Right lobe of liver (tissue), 6 donors: ENCODE results near the gene HPS1. TPM values are rescaled to one million over a fixed set of nuclear protein-coding genes. Genes with fewer than 3 reads are reported as not detected.

Experiments
- ATAC-seq, 4 donors: fragments of 200-7000 bp; cut with Tn5 transposase; one replicate each; pipeline ENCODE4 v1.9.1; 2020; ENCODE audit warnings: mild to moderate bottlenecking in 4 of 4, moderate library complexity in 4 of 4
- DNase-seq, 3 donors: peaks; one replicate each; pipeline ENCODE4 v3.0.0-alpha.2; 2020
- H3K27ac ChIP-seq, 3 donors: fragments of 200-600 bp; one replicate each; pipeline ENCODE4 v1.8.0; 2022
- H3K27me3 ChIP-seq, 2 donors: fragments of 200-600 bp; one replicate each; pipeline ENCODE4 v1.8.0; 2022
- H3K36me3 ChIP-seq, 4 donors: fragments of 200-600 bp; sonication (generic) in 1 of 4; one replicate each; pipeline versions ENCODE4 v1.5.1 to v1.8.0; 2017 to 2022; ENCODE audit warnings: control low read depth in 1 of 4
- H3K4me1 ChIP-seq, 4 donors: fragments of 200-600 bp; sonication (generic) in 1 of 4; one replicate each; pipeline versions ENCODE4 v1.5.1 to v1.8.0; 2017 to 2022; ENCODE audit warnings: control low read depth in 1 of 4
- H3K4me3 ChIP-seq, 3 donors: fragments of 200-600 bp; one replicate each; pipeline ENCODE4 v1.8.0; 2022
- H3K9me3 ChIP-seq, 4 donors: fragments of 200-600 bp; sonication (generic) in 1 of 4; one replicate each; pipeline versions ENCODE4 v1.5.1 to v1.8.0; 2017 to 2022; ENCODE audit warnings: control low read depth in 1 of 4
- POLR2A ChIP-seq: fragments of 450-650 bp; IDR thresholded peaks from one replicate; pipeline ENCODE4 v1.6.1; 2017; ENCODE audit warnings: antibody characterized with exemption, mild to moderate bottlenecking
- WGBS: methylation state at CpG from one replicate; pipeline ENCODE4 v1.1.6; 2018; ENCODE audit warnings: low coverage, low lambda C conversion rate; ENCODE audit not compliant: insufficient coverage; ENCODE audit errors: missing lambda C conversion rate; 5-methylcytosine and 5-hydroxymethylcytosine counted together
- intact Hi-C, 2 donors: fragments of 100-400 bp; cut with DNase I; formaldehyde crosslinking; loops; one replicate each; pipeline versions ENCODE4 v1.11.2 to v1.14.1; 2022
- total RNA-seq, 6 experiments: library from RNA; depleted of rRNA in 2 of 6; stranded (reverse); fragments of >200 nt in 2 of 6; fragmentation: NEBNext Ultra II Directional in 3 of 6; extraction: Animal tissue kit (Norgen Biotek cat#: 25700) in 3 of 6; gene quantifications; one replicate each; pipeline versions ENCODE4 v1.1.0 to v1.2.4, GENCODE V29; 2016 to 2023
- TF ChIP-seq, protein P1 (sequence below), 4 donors: fragments of 200-600 bp in 3 of 4; fragments of 450-650 bp in 1 of 4; IDR thresholded peaks; one replicate each; pipeline versions ENCODE4 v1.5.1 to v1.8.0; 2016 to 2022; ENCODE audit warnings: antibody characterized with exemption in 4 of 4, mild to moderate bottlenecking in 2 of 4
- donor health status: DM: no; HTN: yes; CAD: no.
- donor health status: DM: no; HTN: no; CAD: no.
- donor health status: DM: no; HTN: no; CAD: no.
- donor health status: DM: no; HTN: yes; CAD: no.
- donor health status: DM: no; HTN: yes; CAD: no.

HPS1 gene
- total RNA-seq, 6 experiments from 2014 or later, result 18.2 to 44.5 (median 32.0) TPM

DNA sequence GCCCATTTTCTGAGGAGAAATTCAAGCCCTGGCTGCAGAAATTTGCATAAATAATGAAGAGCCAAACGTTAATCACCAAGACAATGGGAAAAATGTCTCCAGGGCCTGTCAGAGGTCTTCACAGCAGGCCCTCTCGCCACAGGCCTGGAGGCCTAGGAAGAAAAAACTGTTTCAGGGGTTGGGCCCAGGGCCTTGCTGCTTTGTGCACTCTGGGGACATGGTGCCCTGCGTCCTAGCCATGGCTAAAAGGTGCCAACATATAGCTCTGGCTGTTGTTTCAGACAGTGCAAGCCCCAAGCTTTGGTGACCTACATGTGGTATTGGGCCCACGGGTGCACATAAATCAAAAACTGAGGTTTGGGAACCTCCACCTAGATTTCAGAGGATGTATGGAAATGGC, 8.0 kb downstream of the HPS1 start:
- no peak for ATAC-seq
- DNase-seq, result no peak
- no peaks in the 10 kb centered on the region for H3K9me3 ChIP-seq
- intact Hi-C loops, result no loop called here
- H3K4me3 ChIP-seq, result no peak overlapping the region
- peaks cover 0 to 36% (median 13%) of the 10 kb centered on the region in 4 donors for H3K36me3 ChIP-seq
- TF ChIP-seq, protein P1, sequence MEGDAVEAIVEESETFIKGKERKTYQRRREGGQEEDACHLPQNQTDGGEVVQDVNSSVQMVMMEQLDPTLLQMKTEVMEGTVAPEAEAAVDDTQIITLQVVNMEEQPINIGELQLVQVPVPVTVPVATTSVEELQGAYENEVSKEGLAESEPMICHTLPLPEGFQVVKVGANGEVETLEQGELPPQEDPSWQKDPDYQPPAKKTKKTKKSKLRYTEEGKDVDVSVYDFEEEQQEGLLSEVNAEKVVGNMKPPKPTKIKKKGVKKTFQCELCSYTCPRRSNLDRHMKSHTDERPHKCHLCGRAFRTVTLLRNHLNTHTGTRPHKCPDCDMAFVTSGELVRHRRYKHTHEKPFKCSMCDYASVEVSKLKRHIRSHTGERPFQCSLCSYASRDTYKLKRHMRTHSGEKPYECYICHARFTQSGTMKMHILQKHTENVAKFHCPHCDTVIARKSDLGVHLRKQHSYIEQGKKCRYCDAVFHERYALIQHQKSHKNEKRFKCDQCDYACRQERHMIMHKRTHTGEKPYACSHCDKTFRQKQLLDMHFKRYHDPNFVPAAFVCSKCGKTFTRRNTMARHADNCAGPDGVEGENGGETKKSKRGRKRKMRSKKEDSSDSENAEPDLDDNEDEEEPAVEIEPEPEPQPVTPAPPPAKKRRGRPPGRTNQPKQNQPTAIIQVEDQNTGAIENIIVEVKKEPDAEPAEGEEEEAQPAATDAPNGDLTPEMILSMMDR (IDR thresholded peaks at IDR 0.05), result no peak
- TF ChIP-seq POLR2A, result no peak
- 86% methylated on average over 3 of the region's 4 CpGs for WGBS
- H3K4me1 ChIP-seq, result no peaks in the 10 kb centered on the region
- no peaks in the 10 kb centered on the region for H3K27me3 ChIP-seq
- no peak overlapping the region for H3K27ac ChIP-seq

DNA sequence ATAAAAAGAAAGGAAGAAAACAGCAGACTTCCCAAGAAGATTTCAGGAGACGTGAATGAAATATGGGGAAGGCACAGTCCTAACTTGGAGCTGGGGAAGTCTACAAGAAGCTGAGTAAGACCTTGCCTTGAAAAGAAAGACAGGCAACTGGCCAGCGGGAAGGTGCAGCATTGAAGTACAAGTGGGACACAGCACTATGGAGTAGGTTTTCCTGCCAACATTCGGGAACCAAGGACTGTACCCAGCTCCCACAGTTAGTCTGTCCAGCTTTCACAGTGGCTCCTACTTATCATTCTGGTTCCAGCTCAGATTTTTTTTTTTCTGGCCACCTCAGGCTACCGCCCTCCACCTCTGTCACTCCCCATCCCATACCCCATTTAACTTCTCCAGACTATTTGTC, 10.0 kb downstream of the HPS1 start:
- H3K4me1 ChIP-seq, result no peaks in the 10 kb centered on the region
- DNase-seq, result no peak
- H3K9me3 ChIP-seq, result no peaks in the 10 kb centered on the region
- TF ChIP-seq, protein P1 (IDR thresholded peaks at IDR 0.05), result no peak
- TF ChIP-seq POLR2A, result no peak
- 96% methylated on average over 3 of the region's 4 CpGs for WGBS
- no peak overlapping the region for H3K27ac ChIP-seq
- peaks cover 0 to 45% (median 16%) of the 10 kb centered on the region in 4 donors for H3K36me3 ChIP-seq
- no peak for ATAC-seq
- H3K27me3 ChIP-seq, result no peaks in the 10 kb centered on the region
- no peak overlapping the region for H3K4me3 ChIP-seq
- intact Hi-C loops, result no loop called here

DNA sequence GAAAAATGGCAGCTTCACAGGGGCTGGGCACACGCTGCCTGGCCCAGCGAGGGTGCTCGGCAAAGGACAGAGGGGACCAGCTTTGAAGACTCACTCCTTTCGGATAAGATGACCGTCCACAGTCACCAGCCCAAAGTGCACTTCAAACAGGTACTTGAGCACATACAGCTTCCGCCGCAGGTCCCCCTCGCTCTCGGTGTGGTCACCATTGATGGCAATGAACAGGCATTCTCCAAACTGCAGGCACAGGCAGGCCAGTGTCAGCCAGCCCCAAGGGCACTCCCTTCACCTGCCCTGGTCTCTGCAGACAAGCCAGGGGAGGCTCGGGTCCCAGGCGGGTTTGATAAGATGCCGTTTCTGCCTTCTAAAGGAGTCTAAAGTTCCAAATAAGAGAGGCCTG, 11.6 kb downstream of the HPS1 start:
- no peaks in the 10 kb centered on the region for H3K9me3 ChIP-seq
- 94% methylated on average over 3 of the region's 12 CpGs for WGBS
- no peak overlapping the region for H3K4me3 ChIP-seq
- no peak for DNase-seq
- TF ChIP-seq, protein P1 (IDR thresholded peaks at IDR 0.05), result no peak
- no peak for TF ChIP-seq POLR2A
- no peaks in the 10 kb centered on the region for H3K27me3 ChIP-seq
- peaks cover 0 to 59% (median 24%) of the 10 kb centered on the region in 4 donors for H3K36me3 ChIP-seq
- no peak for ATAC-seq
- no peak overlapping the region for H3K27ac ChIP-seq
- no peaks in the 10 kb centered on the region for H3K4me1 ChIP-seq
- intact Hi-C loops, result no loop called here

DNA sequence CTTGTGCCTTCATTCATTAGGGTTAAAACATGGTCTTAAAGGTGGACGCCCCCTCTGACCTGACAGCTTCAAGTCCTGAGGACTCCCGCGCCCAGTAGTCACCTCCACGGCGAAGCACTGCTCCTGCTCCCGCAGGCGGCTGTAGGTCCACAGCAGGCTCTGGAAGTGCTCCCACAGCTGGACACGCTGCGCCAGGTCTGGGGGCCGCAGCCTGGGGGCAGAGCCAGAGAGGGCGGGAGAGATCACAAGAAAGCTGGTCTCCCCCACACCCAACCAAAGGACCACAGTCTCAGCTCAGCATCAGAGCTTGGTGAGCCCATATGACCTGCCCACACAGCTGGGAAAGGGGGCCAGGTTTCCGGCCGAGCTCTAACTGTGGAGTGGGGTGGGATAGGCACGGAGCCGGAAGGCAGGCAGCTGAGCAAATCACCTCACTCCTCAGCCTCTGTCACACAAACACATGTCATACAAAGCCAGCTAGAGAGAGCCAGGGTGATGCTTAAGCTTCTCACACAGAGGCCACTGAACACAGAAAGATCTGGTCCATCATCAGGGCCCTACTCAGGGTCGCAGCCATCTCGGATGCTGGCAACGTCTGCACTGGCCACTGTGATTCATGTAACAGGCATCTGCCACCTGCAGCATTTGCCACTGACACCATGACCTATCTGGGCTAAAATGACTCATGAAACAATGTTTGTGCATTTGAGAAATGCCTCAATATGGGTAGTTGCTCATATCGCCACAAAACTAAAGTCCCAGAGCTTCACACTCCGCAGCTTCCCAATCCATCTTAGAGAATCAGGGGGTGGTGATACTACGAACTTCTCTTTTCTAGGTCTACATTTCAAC, 12.6 kb downstream of the HPS1 start:
- TF ChIP-seq, protein P1 (IDR thresholded peaks at IDR 0.05), result no peak
- TF ChIP-seq POLR2A, result no peak
- no peak overlapping the region for H3K4me3 ChIP-seq
- H3K4me1 ChIP-seq, result no peaks in the 10 kb centered on the region
- no peak for DNase-seq
- 95% methylated on average over 8 of the region's 21 CpGs for WGBS
- H3K27ac ChIP-seq, result no peak overlapping the region
- H3K27me3 ChIP-seq, result no peaks in the 10 kb centered on the region
- H3K36me3 ChIP-seq, result peaks cover 0 to 65% (median 28%) of the 10 kb centered on the region in 4 donors
- ATAC-seq, result peak in 1 of 4 donors; percentile 77
- intact Hi-C loops, result no loop called here
- no peaks in the 10 kb centered on the region for H3K9me3 ChIP-seq
